GM23248 (cell line): Measurements from ENCODE around the gene CREB5.

Experiments used
- EZH2 ChIP-seq: fragments of 200-600 bp; sonication (generic); IDR thresholded peaks from 2 replicates; pipeline ENCODE4 v1.6.1; 2018; ENCODE audit warnings: antibody characterized with exemption, mild to moderate bottlenecking; ENCODE audit not compliant: insufficient read depth, poor library complexity, severe bottlenecking
- EZH2phosphoT487 ChIP-seq: fragments of 200-600 bp; sonication (generic); IDR thresholded peaks from 2 replicates; pipeline ENCODE4 v1.6.1; 2018; ENCODE audit warnings: antibody characterized with exemption, moderate library complexity, mild to moderate bottlenecking, low read depth; ENCODE audit not compliant: insufficient read depth

GRCh38 chr7:28500138-28500537 lies 87.8 kb downstream of the CREB5 start:
- no peak for TF ChIP-seq EZH2
- no peak for TF ChIP-seq EZH2phosphoT487
